Gastrocnemius medialis (tissue), 4 donors: ENCODE measurements around the gene TBXT.

ENCODE experiments used
- POLR2A ChIP-seq, 2 donors: fragments of 450-650 bp; IDR thresholded peaks; one replicate each; pipeline ENCODE4 v1.6.1; 2017; ENCODE audit warnings: antibody characterized with exemption in 2 of 2, mild to moderate bottlenecking in 2 of 2, moderate library complexity in 2 of 2
- TF ChIP-seq, protein P1 (sequence below), 5 experiments: fragments of 450-650 bp in 3 of 5; fragments of 200-600 bp in 2 of 5; sonication (generic) in 2 of 5; IDR thresholded peaks in 4 of 5; conservative IDR thresholded peaks in 1 of 5; 1 replicate in 4 of 5; 2 replicates in 1 of 5; pipeline ENCODE4 v1.5.1; 2016 to 2019; ENCODE audit warnings: antibody characterized with exemption in 5 of 5, mild to moderate bottlenecking in 3 of 5, moderate library complexity in 3 of 5

DNA sequence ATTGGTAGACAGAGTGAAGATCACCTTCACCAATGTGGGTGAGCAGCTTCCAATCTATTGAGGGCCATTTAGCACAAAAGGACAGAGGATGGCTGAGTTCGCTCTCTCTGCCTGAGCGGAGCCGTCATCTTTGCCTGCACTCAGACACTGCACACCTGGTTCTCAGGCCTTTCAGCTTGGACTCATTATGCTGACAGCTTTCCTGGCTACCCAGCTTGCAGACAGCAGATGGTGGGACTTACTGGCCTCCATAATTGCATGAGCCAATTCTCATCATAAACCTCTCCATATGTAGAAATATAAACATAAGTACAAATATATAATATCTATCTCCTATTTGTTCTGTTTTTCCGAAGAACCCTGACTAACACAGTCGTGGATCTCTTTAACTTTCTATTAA lies 13.7 kb downstream of the TBXT start:
- TF ChIP-seq, protein P1, sequence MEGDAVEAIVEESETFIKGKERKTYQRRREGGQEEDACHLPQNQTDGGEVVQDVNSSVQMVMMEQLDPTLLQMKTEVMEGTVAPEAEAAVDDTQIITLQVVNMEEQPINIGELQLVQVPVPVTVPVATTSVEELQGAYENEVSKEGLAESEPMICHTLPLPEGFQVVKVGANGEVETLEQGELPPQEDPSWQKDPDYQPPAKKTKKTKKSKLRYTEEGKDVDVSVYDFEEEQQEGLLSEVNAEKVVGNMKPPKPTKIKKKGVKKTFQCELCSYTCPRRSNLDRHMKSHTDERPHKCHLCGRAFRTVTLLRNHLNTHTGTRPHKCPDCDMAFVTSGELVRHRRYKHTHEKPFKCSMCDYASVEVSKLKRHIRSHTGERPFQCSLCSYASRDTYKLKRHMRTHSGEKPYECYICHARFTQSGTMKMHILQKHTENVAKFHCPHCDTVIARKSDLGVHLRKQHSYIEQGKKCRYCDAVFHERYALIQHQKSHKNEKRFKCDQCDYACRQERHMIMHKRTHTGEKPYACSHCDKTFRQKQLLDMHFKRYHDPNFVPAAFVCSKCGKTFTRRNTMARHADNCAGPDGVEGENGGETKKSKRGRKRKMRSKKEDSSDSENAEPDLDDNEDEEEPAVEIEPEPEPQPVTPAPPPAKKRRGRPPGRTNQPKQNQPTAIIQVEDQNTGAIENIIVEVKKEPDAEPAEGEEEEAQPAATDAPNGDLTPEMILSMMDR (IDR thresholded peaks at IDR 0.05 in 4 of 5, conservative IDR thresholded peaks at IDR 0.05 in 1 of 5), result no peak
- no peak for TF ChIP-seq POLR2A (IDR thresholded peaks at IDR 0.05)
